ENCODE results near the gene MRPS10.

Gene MRPS10

DNA sequence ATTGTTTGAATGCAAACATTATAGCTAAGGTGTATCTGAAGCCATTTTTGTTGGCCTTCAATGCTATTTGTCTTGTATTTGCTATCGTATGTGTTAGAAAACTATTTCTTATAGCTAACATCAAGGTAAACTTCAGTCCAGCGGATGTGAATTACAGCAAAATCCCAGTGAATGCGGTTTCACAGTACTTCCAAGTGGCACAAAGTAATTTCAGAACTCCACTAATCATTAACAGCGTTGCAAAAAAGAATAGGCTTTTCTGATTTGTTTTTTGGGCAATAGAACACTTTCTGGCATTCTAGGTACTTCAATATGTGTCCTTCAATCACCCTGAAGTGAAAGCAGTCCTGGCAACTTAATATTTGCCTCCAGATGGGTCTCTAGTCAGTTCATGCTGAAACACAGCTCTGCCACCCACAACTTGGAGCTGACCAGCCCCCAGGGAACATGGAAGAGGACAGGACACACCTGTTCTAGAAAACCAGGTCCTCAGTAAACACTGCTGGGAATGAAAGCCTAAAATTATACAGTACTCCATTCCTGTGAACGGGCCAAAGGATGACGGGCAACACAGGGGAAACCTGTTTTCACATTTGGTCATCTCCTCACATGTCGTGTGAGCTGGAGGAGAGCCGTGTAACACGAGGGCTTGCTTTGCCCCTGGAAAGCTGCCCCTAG is 9.7 kb upstream of the MRPS10 start:
- TF ChIP-seq, protein P1, sequence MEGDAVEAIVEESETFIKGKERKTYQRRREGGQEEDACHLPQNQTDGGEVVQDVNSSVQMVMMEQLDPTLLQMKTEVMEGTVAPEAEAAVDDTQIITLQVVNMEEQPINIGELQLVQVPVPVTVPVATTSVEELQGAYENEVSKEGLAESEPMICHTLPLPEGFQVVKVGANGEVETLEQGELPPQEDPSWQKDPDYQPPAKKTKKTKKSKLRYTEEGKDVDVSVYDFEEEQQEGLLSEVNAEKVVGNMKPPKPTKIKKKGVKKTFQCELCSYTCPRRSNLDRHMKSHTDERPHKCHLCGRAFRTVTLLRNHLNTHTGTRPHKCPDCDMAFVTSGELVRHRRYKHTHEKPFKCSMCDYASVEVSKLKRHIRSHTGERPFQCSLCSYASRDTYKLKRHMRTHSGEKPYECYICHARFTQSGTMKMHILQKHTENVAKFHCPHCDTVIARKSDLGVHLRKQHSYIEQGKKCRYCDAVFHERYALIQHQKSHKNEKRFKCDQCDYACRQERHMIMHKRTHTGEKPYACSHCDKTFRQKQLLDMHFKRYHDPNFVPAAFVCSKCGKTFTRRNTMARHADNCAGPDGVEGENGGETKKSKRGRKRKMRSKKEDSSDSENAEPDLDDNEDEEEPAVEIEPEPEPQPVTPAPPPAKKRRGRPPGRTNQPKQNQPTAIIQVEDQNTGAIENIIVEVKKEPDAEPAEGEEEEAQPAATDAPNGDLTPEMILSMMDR (conservative IDR thresholded peaks at IDR 0.05): no peak
- no peak overlapping the region for H3K27ac ChIP-seq

DNA sequence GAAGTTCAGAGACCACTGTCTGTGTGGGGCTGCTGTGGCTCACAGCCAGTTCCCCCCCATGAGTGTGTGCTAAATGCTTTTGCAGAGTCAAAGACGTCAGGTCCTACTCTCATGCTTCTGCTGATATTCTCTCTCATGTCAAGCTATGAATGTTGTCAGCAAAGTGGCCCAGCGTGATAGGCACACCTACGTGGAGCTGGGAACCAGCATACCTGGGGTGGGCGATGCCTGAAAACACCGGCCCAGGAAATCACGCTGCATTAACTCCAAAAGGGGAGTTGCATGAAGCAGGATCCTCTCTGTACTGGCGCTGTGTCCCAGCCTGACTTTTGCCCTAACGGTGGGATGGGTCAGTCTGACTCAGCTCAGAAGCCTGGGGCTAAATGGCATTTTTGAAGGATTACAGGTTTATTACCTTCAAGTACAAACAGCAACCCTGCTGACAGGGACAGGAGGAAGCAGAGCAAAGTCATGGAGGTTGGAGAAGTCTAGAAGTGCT is 9.0 kb upstream of the MRPS10 start:
- TF ChIP-seq, protein P1 (conservative IDR thresholded peaks at IDR 0.05): no peak

DNA sequence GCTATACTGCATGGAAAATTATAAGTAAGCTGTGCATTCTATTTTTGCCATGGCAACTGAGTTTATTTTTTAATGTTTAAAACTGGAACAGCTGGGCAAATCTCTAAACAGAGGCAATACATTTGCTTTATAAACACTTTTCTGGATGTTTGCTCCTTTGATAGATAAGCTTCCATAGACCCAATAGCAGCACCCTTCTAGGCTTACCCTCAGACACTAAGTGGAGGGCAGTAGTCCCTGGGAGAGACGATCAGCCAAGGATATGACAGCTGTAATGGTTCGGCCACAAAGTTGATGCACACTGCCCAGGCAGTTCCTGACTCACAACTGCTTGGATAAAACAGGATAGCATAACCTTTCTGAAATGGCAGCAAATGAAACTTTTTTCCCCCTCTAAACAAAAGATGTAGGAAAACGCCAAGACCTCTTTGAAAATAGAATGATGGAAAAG is 8.5 kb upstream of the MRPS10 start:
- no peak overlapping the region for H3K27ac ChIP-seq
- TF ChIP-seq, protein P1 (conservative IDR thresholded peaks at IDR 0.05): no peak

More for the DNA sequence above, 9.0 kb upstream of the MRPS10 start:
- no peak overlapping the region for H3K27ac ChIP-seq

DNA sequence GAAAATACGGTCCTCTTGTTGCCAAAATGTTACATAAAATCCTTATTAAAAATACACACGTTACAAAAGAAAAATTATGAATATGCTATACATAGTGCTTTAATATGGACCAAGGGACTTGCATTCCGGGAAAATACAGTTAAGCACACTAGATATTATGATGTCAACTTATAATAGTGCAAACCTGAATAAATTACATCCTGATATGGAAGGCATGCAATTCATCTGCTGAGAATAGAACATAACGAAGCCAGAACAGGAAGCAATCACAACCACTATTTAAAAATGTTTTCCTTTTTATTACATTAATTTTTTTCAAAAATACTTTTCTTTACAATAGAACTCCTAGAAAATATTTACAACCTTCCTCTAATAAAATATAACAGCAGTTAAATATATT is 7.8 kb upstream of the MRPS10 start:
- no peak overlapping the region for H3K27ac ChIP-seq
- TF ChIP-seq, protein P1 (conservative IDR thresholded peaks at IDR 0.05): no peak

DNA sequence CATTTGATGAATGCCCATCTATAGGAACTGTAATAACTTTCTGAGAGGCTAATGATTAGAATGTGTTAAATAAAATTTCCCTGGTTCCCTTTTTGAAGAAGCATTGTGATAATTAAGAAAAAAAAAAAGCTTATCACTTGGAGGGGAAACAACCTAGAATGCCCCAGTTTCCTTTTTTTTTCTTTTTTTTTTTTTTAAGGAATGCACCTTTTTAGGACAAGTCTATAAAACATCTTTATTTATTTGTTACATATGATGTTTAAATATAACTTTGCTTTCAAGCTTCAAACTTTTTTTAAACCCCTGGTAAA is 7.3 kb upstream of the MRPS10 start:
- TF ChIP-seq, protein P1 (conservative IDR thresholded peaks at IDR 0.05): no peak
- no peak overlapping the region for H3K27ac ChIP-seq

DNA sequence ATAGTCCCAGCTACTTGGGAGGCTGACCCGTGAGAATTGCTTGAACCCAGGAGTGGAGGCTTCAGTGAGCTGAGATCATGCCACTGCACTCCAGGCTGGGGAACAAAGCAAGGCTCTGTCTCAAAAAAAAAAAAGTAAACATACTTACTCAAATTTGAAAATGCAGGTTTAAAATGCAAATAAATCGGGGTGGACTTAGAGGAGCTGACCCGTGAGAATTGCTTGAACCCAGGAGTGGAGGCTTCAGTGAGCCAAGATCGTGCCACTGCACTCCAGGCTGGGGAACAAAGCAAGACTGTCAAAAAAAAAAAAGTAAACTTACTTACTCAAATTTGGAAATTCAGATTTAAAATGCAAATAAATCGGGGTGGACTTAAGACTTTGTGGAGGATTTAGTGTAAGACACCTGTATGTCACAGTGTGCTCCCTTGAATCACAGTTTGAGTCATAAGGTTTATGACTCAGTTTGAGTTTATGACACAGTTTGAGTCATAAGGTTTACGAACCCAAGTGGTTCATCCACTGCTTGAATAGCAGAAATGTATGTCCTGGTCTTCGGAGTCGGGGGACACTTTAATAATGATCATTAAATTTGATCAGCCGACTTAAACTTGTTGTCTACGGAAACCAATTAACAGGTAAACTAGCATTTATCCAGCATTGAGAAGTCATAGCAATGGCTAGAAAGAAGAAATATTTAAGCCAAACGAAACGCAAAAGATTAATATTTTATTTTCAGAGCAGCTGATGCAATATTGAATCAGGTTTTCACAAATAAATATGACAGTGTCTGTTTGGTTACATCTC is 6.8 kb upstream of the MRPS10 start:
- TF ChIP-seq, protein P1 (conservative IDR thresholded peaks at IDR 0.05): no peak

DNA sequence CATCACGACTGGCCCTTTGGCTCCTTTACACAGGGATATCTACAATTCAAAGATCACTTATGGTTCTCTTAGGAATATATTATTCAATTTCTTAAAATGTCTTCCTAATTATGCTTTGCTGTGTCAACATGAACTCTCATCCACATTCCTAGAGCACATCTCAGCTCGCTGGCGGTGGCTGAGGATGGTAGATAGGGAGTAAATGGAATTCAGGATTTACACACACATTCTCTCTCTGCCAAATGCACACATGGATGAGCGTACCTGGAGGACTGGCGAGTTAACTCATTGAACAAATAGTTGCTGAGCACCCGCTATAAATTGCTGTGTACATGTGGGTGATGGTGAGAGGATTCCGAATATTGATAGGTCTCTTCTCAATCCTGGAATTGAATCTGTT is 4.8 kb upstream of the MRPS10 start:
- H3K27ac ChIP-seq: no peak overlapping the region
- TF ChIP-seq, protein P1 (conservative IDR thresholded peaks at IDR 0.05): no peak

More for the DNA sequence above, 6.8 kb upstream of the MRPS10 start:
- H3K27ac ChIP-seq: no peak overlapping the region
